ENCODE measurements around the gene TMEM259.

The TMEM259 gene

DNA sequence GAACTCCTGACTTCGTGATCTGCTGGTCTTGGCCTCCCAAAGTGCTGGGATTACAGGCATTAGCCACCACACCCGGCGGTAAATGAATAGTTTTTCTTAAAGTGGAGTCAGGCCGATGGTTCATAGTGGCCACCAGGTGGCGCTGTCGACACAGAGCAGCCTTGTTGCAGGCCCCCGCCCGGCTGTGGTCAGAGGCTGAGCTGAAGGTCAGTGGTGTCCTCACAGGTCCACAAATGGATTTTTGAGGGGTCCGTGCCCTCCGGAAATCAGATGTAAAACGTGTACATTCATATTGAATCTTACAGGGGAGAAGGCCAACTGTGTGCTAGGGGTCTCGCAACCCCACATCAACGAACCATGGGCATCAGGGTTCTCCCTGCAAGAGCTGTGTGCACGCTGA lies 50.2 kb downstream of the TMEM259 start:
- H3K27ac ChIP-seq, result no peak overlapping the region
- no peak overlapping the region for H3K4me3 ChIP-seq (ENCODE audit: low read depth, low read length)
- TF ChIP-seq, protein P1, sequence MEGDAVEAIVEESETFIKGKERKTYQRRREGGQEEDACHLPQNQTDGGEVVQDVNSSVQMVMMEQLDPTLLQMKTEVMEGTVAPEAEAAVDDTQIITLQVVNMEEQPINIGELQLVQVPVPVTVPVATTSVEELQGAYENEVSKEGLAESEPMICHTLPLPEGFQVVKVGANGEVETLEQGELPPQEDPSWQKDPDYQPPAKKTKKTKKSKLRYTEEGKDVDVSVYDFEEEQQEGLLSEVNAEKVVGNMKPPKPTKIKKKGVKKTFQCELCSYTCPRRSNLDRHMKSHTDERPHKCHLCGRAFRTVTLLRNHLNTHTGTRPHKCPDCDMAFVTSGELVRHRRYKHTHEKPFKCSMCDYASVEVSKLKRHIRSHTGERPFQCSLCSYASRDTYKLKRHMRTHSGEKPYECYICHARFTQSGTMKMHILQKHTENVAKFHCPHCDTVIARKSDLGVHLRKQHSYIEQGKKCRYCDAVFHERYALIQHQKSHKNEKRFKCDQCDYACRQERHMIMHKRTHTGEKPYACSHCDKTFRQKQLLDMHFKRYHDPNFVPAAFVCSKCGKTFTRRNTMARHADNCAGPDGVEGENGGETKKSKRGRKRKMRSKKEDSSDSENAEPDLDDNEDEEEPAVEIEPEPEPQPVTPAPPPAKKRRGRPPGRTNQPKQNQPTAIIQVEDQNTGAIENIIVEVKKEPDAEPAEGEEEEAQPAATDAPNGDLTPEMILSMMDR (IDR thresholded peaks at IDR 0.05; ENCODE audit: low read depth, low read length), result peak; percentile 77
- H3K36me3 ChIP-seq, result peaks cover 53% of the 10 kb centered on the region
- H3K27me3 ChIP-seq (ENCODE audit: insufficient read depth, low read depth, severe bottlenecking), result no peaks in the 10 kb centered on the region
- peaks cover 10% of the 10 kb centered on the region for H3K9me3 ChIP-seq (ENCODE audit: severe bottlenecking)
- peak; percentile 42 for DNase-seq

DNA sequence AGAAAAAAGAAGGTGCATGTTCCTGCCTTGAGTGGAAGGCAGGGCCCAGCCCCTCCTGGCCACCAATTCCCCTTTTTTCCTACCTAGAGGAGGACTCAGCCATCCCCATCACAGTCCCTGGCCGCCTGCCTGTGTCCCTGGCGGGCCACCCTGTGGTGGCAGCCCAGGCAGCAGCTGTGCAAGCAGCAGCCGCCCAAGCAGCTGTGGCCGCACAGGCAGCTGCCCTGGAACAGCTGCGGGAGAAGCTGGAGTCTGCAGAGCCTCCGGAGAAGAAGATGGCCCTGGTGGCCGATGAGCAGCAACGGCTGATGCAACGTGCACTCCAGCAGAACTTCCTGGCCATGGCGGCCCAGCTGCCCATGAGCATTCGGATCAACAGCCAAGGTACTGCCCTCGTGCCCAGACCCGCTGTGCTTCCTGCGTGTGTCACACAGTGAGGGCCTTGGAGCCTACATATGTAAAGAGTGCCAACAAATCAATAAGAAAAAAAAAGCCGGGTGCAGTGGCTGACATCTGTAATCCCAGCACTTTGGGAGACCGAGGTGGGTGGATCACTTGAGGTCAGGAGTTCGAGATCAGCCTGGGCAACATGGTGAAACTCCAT lies 54.3 kb downstream of the TMEM259 start:
- Histone ChIP-seq H3K9me3 (ENCODE audit: severe bottlenecking) (peaks cover 17% of the 10 kb centered on the region), H3K27me3 (ENCODE audit: insufficient read depth, low read depth, severe bottlenecking) (no peaks in the 10 kb centered on the region), H3K36me3 (peaks cover 77% of the 10 kb centered on the region), H3K27ac (no peak overlapping the region), H3K4me3 (ENCODE audit: low read depth, low read length) (no peak overlapping the region)
- no peak for DNase-seq
- TF ChIP-seq, protein P1 (IDR thresholded peaks at IDR 0.05; ENCODE audit: low read depth, low read length), result no peak

DNA sequence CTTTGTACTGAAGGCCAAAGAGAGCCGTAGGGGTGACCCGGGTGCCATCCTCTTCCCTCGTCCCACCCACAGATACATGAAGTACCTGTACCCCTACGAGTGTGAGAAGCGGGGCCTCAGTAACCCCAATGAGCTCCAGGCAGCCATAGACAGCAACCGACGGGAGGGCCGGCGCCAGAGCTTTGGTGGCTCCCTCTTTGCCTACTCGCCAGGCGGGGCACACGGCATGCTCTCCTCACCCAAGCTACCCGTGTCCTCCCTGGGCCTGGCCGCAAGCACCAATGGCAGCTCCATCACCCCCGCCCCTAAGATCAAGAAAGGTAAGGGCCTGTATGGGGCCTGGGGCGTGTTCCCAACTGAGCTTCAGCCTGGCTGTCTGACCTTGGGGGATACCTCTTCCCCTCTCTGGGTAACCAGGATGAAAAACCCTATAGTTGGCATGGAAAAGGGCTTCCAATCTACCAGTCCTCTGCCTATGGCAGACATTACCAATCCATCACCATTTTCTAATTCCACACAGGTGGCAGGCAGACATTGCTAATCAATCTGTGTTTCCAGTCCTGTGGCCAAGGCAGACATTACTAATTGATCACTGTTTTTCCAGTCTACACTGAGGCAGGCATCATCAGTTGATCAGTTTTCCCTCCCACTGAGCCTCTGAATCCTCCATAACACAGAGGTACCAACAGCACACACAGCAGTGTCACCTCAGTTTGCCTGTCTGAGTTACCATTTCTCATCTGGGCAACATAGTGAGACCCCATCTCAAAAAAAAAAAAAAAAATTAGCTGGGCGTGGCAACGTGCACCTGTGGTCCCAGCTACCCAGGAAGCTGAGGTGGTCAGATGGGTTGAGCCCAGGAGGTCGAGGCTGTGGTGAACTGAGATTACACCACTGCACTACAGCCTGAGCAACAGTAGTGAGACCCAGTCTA lies 55.9 kb downstream of the TMEM259 start:
- Histone ChIP-seq H3K27ac (no peak overlapping the region), H3K36me3 (peaks cover 77% of the 10 kb centered on the region), H3K27me3 (ENCODE audit: insufficient read depth, low read depth, severe bottlenecking) (no peaks in the 10 kb centered on the region), H3K4me3 (ENCODE audit: low read depth, low read length) (no peak overlapping the region), H3K9me3 (ENCODE audit: severe bottlenecking) (peaks cover 7% of the 10 kb centered on the region)
- DNase-seq, result no peak
- TF ChIP-seq, protein P1 (IDR thresholded peaks at IDR 0.05; ENCODE audit: low read depth, low read length), result no peak

DNA sequence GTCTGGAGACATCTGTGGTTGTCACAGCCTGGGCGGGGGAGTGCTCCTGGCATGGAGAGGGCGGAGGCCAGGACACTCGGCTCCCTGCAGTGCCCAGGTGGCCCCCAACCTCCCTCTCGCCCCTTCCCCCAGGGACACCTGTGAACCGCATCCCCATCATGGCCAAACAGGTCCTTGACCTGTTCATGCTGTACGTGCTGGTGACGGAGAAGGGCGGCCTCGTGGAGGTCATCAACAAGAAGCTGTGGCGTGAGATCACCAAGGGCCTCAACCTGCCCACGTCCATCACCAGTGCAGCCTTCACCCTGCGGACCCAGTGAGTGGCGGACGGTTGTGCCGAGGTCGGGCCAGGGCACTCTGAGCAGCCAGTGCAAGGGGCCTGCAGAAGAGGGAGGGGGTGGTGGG lies 56.8 kb downstream of the TMEM259 start:
- peaks cover 75% of the 10 kb centered on the region for H3K36me3 ChIP-seq

DNA sequence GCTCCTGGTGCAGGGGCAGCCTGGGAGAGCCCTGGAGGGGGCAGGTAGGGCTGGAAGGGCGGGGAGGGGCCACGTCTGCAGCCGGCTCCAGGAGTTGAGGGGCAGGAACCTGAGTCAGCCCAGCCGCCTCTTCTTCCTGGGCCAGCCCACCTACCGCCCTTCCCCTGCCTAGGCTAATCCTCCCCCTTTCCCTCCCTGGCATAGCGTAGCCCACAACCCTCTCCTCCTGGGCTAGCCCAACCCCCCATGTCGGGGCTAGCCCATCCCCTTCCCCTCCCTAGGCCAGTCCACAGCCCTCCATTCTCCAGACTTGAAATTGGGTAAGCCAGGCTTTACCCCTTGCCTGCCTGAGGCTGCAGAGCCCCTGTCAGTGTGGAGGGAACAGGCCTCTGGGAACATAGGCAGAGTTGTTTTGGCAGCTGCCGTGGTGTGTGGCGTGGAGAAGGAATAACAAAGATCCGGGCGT lies 57.4 kb downstream of the TMEM259 start:
- Histone ChIP-seq H3K36me3 (peaks cover 73% of the 10 kb centered on the region), H3K4me3 (ENCODE audit: low read depth, low read length) (no peak overlapping the region), H3K27ac (no peak overlapping the region), H3K9me3 (ENCODE audit: severe bottlenecking) (peaks cover 7% of the 10 kb centered on the region), H3K27me3 (ENCODE audit: insufficient read depth, low read depth, severe bottlenecking) (no peaks in the 10 kb centered on the region)
- TF ChIP-seq, protein P1 (IDR thresholded peaks at IDR 0.05; ENCODE audit: low read depth, low read length), result no peak
- no peak for DNase-seq

More for the DNA sequence above, 56.8 kb downstream of the TMEM259 start:
- DNase-seq, result no peak
- TF ChIP-seq, protein P1 (IDR thresholded peaks at IDR 0.05; ENCODE audit: low read depth, low read length), result no peak
- H3K27me3 ChIP-seq (ENCODE audit: insufficient read depth, low read depth, severe bottlenecking), result no peaks in the 10 kb centered on the region
- peaks cover 7% of the 10 kb centered on the region for H3K9me3 ChIP-seq (ENCODE audit: severe bottlenecking)
- H3K27ac ChIP-seq, result no peak overlapping the region
- H3K4me3 ChIP-seq (ENCODE audit: low read depth, low read length), result no peak overlapping the region

Measured in WERI-Rb-1 (cell line).